ENCODE results near the gene GIGYF2. TPM values are rescaled to one million over a fixed set of nuclear protein-coding genes. Genes with fewer than 3 reads are reported as not detected.
"Not testable (repeated sequence)": the region's sequence is repeated elsewhere in the genome, so short reads cannot be mapped to it uniquely, and the experiment has no call there.

The GIGYF2 gene
- polyA plus RNA-seq, 3 donors, result 14.6 to 23.6 (median 17.0) TPM

DNA sequence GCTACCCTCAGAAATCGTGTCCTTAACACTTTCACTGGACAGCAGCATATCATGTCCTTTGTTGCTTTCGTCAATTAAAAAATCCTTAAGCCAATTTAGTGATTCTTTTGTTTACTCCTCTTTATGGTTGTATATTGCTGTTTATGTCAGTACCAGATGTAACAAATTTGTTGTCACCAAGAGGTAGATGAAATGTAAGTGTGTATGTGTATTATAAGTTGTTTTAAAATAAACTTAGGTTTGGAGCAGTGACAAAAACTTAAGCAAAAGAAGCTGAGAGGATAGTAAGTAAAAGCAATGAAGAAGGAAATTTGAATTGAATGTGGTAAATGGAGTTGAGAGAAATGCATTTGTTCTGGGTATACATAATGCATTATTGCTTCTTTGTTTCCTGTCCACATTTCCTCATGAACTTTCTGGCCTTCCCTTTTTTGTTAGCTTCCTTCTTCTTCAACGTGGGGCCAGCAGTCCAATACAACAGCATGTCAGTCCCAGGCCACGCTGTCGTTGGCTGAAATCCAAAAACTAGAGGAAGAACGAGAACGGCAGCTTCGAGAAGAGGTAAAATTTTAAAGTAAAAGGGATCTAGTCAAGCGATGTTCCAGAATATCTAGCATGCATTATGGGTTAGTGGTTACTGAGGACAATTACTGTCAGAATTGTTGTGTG, 142.4 kb downstream of the GIGYF2 start:
- 28 to 41% (median 32%) methylated on average over 9 of the region's 9 CpGs for WGBS, 3 donors
- no peak overlapping the region for H3K27ac ChIP-seq (ENCODE audit: low read depth, low read length)

DNA sequence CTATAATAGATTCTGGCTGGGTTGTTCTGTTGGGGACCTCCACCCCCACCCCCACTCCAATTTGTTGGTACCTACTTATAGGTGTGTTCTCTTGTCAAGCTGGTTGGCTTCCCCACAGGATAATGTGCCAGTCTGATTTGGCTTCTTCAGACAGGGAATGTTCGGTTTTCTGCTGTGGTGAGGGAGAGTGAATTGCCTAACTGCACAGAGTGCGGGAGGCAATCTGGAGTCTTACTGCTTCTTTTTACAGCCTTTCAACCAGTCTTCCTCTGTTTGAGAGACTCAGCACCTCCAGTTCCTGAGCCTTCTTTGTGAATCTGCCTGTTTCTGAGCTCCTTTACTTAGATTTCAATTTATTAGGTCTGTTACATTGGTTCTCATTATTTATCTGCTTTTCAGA, 145.6 kb downstream of the GIGYF2 start:
- WGBS, 3 donors, result 32 to 79% (median 52%) methylated on average over 2 of the region's 2 CpGs
- no peak overlapping the region for H3K27ac ChIP-seq (ENCODE audit: low read depth, low read length)

DNA sequence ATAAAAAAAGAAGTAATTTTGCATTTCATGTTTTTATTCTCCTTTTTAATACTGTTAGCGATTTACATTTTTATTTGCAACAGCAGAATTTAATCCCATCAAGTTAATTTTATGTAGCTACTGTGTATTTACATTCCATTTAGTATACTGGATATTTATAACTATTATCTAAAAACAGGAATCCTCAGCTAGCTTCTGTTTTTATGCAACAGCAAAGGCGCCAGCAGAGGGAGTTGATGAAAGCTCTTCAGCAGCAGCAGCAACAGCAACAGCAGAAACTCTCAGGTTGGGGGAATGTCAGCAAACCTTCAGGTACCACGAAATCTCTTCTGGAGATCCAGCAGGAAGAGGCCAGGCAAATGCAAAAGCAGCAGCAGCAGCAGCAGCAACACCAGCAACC, 146.7 kb downstream of the GIGYF2 start:
- H3K27ac ChIP-seq (ENCODE audit: low read depth, low read length), result no peak overlapping the region
- 82 to 96% (median 89%) methylated on average over 3 of the region's 3 CpGs for WGBS, 3 donors

DNA sequence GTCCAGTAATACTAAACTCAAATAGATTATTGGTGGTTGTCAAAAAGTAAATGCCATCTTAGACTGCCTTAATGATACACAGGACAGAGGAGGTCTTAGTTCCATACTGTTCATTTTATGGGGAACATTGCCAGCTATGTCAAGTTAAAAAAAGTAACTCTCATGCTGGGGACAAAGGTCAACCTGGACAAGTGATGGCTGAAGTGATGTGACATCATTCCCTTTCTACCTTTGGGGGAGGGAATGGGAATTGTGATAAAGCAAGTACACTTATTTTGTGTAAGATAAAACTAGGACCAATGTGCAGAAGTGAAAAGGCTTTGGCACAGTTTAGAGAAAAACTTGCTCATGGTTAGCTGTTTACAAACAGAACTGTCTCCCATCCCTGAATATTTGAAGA, 148.9 kb downstream of the GIGYF2 start:
- no peak overlapping the region for H3K27ac ChIP-seq (ENCODE audit: low read depth, low read length)

DNA sequence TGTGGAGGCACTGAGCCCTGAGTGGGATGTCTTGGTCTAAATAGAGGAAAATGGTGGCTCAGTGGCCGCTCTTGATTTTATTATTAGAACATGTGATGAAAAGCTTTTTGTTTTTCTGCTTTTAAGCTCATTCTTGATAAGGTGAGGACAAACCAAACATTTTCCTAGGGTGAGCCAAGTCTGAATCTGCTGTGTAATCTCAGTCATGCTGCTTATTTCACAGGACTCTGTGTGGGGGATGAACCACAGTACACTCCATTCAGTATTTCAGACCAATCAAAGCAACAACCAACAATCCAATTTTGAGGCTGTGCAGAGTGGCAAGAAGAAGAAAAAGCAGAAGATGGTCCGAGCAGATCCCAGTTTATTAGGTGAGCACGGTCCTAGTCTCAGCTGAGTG, 152.9 kb downstream of the GIGYF2 start:
- no peak overlapping the region for H3K27ac ChIP-seq (ENCODE audit: low read depth, low read length)
- 81 to 95% (median 94%) methylated on average over 3 of the region's 3 CpGs for WGBS, 3 donors

DNA sequence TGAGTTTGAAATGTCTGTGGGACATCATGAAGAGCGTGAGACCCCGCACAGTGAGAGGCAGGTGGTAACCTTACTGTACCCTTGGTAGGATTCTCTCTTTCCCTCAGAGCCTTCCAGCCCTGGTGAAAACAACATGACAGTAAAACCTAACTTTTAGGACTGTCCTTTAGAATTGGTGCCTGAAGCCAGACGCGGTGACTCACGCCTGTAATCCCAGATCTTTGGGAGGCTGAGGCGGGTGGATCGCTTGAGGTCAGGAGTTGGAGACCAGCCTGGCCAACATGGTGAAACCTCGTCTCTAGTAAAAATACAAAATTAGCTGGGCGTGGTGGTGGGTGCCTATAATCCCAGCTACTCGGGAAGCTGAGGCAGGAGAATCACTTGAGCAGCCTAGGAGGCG, 154.9 kb downstream of the GIGYF2 start:
- H3K27ac ChIP-seq (ENCODE audit: low read depth, low read length), result not testable (repeated sequence)
- WGBS, 3 donors, result 92 to 93% (median 92%) methylated on average over 11 of the region's 11 CpGs

DNA sequence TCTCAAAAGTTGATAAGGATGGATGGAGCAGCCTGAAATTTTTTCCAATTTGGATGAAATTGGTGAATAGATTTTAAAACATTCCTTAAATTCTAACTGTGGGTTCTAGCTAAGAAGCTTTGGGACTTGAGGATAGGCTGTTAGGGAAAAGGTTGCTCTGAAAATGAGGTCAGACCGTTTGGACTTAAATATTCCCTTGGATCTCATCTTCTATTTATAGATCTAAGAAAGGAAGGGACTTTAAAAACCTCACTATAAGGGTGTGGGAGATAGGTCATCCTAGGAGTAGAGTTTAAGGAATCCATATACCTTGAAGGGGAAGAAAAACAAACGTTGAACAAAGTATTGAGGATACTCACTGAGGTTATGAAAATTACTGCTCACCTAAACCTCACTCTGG, 155.5 kb downstream of the GIGYF2 start:
- H3K27ac ChIP-seq (ENCODE audit: low read depth, low read length), result no peak overlapping the region
- 48 to 57% (median 51%) methylated on average over 2 of the region's 2 CpGs for WGBS, 3 donors

DNA sequence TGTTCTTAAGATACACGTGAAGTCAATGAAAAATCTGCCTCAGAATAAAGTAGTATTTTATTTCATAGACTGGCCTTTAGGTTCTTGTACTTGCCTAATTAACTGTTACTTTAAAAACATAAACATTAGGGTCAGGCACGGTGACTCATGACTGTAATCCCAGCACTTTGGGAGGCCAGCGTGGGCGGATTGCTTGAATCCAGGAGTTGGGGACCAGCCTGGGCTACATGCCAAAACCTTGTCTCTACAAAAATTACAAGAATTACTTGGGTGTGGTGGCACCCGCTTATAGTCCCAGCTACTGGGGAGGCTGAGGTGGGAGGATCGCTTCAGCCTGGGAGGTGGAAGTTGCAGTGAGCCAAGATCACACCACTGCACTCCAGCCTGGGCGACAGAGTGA, 157.0 kb downstream of the GIGYF2 start:
- 57 to 63% (median 58%) methylated on average over 7 of the region's 7 CpGs for WGBS, 3 donors

DNA sequence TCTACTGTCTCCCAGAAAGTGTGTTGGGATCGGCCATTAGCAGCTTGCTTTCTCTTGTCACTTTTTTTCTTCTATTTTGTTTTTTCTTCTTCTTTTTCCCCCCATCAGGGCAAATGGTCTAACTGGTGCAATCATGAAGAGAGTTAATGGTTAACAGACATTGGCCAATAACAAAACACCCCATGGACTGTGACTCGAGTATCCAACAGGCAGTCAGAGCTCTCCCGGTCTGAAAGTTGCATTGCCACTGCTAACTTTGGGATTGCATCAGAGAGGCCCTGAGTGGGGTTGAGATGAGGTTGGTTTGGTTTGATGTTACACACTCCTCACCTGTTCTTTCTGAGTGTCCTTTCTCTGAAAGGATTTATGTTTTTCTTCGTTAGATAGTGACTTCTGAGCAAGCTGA, 160.0 kb downstream of the GIGYF2 start:
- WGBS, 3 donors, result 54 to 79% (median 79%) methylated on average over 4 of the region's 4 CpGs
- H3K27ac ChIP-seq (ENCODE audit: low read depth, low read length), result no peak overlapping the region

More for the DNA sequence above, 157.0 kb downstream of the GIGYF2 start:
- no peak overlapping the region for H3K27ac ChIP-seq (ENCODE audit: low read depth, low read length)

DNA sequence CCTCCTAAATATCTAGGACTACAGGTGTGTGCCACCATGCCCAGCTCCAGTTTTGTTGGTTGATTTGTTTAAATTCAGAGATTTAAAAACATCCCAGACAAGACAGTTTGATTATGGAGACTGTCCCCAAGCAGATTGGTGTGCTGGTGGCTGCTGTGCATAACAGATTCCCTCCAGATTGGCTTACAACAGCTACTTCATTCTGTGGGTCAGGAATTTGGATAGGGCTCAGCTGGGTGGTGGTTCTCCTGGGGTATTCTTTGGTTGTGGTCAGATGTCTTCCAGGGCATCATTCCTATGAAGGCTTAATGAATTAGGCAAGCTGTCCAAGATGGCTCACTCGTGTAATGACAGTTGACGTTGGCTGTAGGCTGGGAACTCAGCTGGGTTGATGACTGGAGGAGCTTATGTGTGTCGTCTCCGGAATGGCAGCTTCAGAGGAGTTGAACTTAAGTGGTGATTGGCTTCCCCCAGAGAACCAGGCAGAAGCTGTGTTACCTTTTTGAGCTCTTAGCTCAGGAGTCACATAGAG, 162.3 kb downstream of the GIGYF2 start:
- no peak overlapping the region for H3K27ac ChIP-seq (ENCODE audit: low read depth, low read length)
- WGBS, 3 donors, result 88 to 94% (median 94%) methylated on average over 4 of the region's 4 CpGs

DNA sequence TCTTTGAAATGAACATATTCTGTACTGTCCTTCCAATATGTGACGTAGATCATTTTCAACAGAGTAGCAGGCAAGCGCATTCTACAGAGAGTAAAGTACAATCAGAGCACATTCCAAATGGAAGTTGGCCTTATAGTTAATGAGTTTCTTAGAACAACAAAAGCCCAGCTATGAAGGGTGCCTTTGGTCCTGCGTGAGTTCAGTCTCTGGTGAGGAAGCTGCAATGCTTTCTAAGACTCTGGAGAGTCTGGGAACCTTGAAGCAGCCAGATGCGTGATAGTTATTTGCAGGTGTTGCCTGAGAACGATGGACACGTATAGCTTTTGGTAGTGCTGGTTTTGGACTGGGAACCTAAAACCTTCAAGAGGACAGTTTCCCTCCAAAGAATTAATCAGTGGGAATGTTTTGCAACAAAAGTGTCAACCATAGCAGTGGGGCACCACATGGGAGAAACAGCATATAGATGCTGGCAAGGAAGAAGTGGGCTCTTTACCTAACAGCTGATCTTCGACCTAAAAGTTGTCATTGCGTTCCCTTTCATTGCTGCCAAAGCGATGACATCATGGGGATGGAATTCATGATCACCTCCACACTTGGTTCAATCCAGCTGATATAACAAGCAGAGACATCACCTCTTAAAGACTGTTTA, 163.6 kb downstream of the GIGYF2 start:
- WGBS, 3 donors, result 94 to 96% (median 94%) methylated on average over 9 of the region's 9 CpGs
- H3K27ac ChIP-seq (ENCODE audit: low read depth, low read length), result no peak overlapping the region

DNA sequence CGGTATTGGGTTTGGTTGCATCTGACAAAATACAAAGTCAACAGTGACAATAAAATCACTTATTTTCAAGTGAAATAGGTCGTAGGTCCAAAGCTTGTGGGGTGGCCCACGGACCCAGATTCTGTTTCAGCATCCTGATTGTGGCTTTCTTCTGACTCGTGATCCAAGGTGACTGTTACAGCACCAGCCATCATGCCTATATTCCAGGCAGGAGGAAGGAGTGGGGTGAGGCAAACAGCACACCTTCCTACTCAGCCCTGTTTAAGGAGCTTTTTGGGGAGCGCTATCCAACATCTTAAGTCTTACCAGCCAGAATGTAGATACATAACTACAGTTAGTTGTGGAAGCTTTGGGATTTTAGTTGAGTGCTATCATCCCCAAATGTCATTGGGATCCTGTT, 164.2 kb downstream of the GIGYF2 start:
- H3K27ac ChIP-seq (ENCODE audit: low read depth, low read length), result no peak overlapping the region
- 94 to 96% (median 96%) methylated on average over 5 of the region's 5 CpGs for WGBS, 3 donors

DNA sequence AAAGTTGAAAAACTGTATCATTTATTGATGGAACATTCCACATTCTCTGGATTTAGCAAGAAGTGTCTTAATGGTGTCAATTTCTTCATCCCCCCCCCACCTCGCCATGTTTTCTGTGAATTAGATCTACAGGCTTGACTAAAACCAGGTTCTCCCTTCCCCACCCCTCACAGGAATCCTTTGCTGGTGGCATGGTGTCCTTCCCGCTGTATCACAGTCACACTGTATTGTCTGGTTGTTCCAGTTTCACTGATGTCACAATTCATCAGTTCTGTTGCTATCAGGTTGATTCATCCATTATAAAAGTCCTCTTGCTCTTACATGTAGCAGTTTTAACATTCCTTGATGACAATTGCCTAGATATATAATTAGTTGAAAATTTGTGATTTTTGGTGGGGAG, 166.9 kb downstream of the GIGYF2 start:
- no peak overlapping the region for H3K27ac ChIP-seq (ENCODE audit: low read depth, low read length)
- 93 to 99% (median 96%) methylated on average over 2 of the region's 2 CpGs for WGBS, 3 donors

DNA sequence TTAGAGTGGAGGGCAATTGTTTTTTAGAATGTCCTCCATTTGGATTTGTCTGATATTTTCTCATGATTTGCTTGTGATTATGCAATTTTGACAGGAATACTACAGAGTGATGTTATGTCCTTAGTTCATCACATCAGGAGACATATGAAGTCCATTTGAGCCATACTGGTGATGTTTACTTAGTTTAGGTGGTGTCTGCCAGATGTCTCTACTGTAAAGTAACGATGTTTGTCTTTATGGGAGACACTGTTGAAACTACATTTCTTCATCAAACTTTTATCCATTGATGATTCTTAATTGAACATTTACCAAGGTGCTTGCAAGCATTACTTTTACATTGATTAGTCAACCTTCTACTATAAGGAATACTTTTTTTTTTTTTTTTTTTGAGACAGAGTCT, 168.0 kb downstream of the GIGYF2 start:
- no peak overlapping the region for H3K27ac ChIP-seq (ENCODE audit: low read depth, low read length)
- 97 to 100% (median 100%) methylated on average over 1 of the region's 1 CpG for WGBS, 3 donors

DNA sequence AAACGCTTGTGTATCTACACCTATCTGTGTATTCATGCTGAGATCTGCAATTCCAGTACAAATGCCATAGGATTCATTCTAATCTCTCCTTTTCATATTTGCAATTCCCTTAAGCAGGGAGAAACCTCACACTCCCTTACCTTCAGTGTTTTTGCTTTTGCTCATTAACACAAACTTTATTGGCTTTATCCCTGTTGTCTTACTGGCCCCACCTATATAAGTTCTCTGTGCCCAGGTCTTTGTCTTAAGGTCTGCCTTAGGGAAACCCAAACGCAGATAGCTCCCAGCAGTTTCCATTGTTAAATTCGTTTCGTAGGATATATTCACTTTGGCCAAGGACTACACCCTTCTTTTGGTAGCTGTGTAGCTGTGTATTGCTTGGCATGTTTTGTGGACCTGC, 169.0 kb downstream of the GIGYF2 start:
- WGBS, 3 donors, result 75 to 89% (median 87%) methylated on average over 4 of the region's 4 CpGs
- H3K27ac ChIP-seq (ENCODE audit: low read depth, low read length), result no peak overlapping the region

DNA sequence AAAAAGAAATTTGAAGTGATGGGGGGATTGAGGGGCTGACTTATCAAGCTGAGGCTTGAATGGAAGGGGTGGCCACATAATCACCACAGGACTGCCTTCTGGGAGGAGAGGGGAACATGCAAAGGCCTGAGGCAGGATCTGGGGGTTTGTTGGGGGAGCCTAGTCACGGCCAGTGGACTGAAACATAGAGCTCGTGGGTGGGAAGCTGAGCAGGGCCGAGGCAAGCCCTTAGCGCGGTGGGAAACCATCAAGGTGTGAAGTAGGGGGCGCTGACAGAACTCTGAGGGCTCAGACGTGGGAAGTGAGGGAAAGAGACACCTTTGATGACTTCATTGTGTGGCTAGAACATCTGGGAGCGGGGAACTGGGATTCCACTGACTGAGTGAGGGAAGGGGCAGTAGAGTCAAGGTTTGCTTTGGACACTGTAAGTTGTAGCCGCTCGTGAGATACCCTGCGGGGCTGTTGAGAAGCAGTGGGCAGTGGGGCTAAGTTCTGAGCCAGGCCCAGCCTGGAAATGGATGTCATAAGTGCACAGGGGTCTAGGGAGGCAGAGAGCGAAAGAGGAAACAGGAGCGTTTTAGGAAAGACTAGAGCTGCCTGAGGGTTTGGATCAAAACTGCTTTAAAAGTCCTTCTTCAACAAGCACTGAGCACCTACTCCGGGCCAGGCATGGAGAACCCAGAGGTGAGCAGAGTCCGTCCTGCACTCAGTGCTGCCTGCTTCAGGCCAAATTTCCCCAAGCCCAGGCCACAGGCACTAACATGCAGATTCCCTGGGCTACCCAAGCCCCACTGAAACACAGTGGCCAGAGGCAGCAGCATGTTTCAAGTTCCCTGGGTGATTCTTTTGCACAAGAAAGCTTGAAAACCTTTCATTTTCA, 172.2 kb downstream of the GIGYF2 start:
- no peak overlapping the region for H3K27ac ChIP-seq (ENCODE audit: low read depth, low read length)
- 70 to 74% (median 74%) methylated on average over 15 of the region's 15 CpGs for WGBS, 3 donors

DNA sequence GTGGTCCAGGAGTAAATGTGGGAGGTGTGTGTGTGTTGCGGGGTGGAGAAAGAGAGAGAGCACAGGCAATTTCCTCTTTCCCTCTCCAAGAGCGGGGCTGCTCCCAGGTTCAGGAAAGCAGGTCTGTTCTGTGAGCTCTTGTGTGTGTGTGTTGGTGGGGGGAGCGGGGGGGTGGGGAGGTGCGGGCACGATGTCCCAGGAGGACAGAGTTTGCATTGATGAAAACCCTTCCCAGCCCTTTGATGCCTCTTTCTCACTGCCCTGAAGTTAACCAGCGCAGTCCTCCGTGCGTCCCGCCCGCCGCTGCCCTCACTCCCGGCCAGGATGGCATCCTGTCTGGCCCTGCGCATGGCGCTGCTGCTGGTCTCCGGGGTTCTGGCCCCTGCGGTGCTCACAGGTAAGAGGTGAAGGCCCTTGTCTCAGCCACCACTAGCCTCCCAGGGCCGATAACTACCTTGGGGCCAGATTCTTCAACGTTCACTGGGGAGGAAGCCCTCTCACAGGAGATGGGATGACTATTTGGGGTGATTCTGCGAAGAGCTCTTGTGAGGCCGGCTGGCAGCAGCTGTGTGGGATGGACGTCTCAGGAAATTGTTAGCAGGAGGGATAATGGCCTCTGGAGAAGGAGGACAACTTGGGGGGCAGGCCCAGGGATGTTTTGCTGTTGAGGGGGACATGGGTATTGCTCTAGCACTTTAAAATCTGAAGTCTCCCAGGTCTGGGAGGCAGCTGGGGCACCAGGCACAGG, 173.1 kb downstream of the GIGYF2 start, which contains the start of gene SNORC:
TSS of gene SNORC (plus strand) at position 247 of the 748 bp plus-strand sequence. CDS start at position 325, 78 bp downstream.
- H3K27ac ChIP-seq (ENCODE audit: low read depth, low read length), result no peak within 1 kb of the TSS
- 86 to 87% (median 86%) methylated on average over 21 of the region's 21 CpGs for WGBS, 3 donors

DNA sequence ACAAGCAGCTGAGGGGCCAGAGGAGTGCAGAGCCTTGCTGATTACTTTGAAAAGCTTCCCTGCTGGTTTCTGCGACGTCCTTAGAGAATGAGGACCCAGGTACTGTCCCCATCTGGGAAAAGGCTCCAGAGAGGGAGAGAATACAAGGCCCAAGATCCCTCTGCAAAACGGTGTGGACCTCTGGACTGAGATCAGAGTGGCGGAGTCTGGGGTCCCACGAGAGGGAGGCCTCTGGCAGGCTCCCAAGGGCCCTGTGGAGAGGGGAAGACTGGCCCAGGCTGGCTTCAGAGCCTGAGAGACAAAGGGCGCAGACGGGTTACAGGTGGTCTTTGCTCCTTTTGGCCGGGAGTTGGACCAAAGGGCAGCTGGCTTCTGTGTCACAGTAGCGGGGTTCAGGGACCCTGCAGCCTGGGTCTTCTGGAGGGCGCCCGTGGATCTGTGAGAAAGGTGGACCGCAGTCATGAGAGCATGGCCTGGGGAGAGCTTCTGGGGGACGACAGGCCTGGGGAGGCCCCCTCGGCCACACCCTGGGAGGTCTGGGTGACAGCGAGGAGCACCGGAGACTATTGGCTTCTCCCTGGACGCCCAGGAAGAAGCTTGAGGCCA, 173.7 kb downstream of the GIGYF2 start:
- WGBS, 3 donors, result 84 to 85% (median 85%) methylated on average over 17 of the region's 17 CpGs
- H3K27ac ChIP-seq (ENCODE audit: low read depth, low read length), result no peak overlapping the region
